Spinal cord (tissue), 10 donors: ENCODE measurements around the gene KIF23. TPM values are rescaled to one million over a fixed set of nuclear protein-coding genes. Genes with fewer than 3 reads are reported as not detected.
"Not testable (repeated sequence)": the region's sequence is repeated elsewhere in the genome, so short reads cannot be mapped to it uniquely, and the experiment has no call there.

Experiments used
- DNase-seq, 6 donors: peaks; one replicate each; pipeline versions ENCODE4 v3.0.0 to v3.0.0-alpha.2; 2013 to 2015; ENCODE audit warnings: low spot score in 6 of 6, low read depth in 4 of 6
- H3K27ac ChIP-seq: one replicate; pipeline ENCODE4 v1.5.1; 2013; ENCODE audit warnings: low read depth, low read length, control low read depth
- H3K27me3 ChIP-seq: one replicate; pipeline ENCODE4 v1.6.1; 2013; ENCODE audit warnings: low read length; ENCODE audit not compliant: control insufficient read depth, insufficient read depth
- H3K36me3 ChIP-seq: one replicate; pipeline ENCODE4 v1.6.1; 2013; ENCODE audit warnings: low read length; ENCODE audit not compliant: control insufficient read depth, insufficient read depth
- H3K4me1 ChIP-seq: one replicate; pipeline ENCODE4 v1.6.1; 2013; ENCODE audit warnings: low read length; ENCODE audit not compliant: control insufficient read depth, insufficient read depth
- H3K4me3 ChIP-seq: one replicate; pipeline ENCODE4 v1.5.1; 2013; ENCODE audit warnings: low read depth, low read length, control low read depth
- H3K9me3 ChIP-seq: one replicate; pipeline ENCODE4 v1.6.1; 2013; ENCODE audit warnings: low read length; ENCODE audit not compliant: control insufficient read depth, insufficient read depth
- WGBS: methylation state at CpG from one replicate; pipeline ENCODE4 v1.1.5; 2013; ENCODE audit warnings: missing lambda C conversion rate; ENCODE audit not compliant: insufficient coverage; 5-methylcytosine and 5-hydroxymethylcytosine counted together
- polyA plus RNA-seq, 2 donors: library from polyadenylated mRNA; unstranded; fragments of 120-200 nt; gene quantifications; one replicate each; pipeline ENCODE4 v1.2.1, GENCODE V29; 2013; ENCODE audit not compliant: insufficient read length in 2 of 2
- total RNA-seq, 2 donors: library from RNA; depleted of rRNA in 1 of 2; stranded (reverse); fragments of 120-200 nt in 1 of 2; fragments of >200 nt in 1 of 2; gene quantifications; one replicate each; pipeline versions ENCODE4 v1.2.3 to v1.2.4, GENCODE V29; 2013 to 2014
- donor health status: healthy.

The KIF23 gene
- total and polyA plus RNA-seq, 4 donors = 13.0 to 21.0 (median 13.4) TPM

GRCh38 chr15:69446953-69447352 lies 32.8 kb downstream of the KIF23 start:
- H3K4me3 ChIP-seq = no peak overlapping the region

GRCh38 chr15:69450221-69450620 lies 36.1 kb downstream of the KIF23 start:
- not testable (repeated sequence) for H3K4me3 ChIP-seq, H3K9me3 ChIP-seq, H3K27ac ChIP-seq, H3K27me3 ChIP-seq, H3K36me3 ChIP-seq, DNase-seq
- WGBS = 95% methylated on average over 3 of the region's 4 CpGs
- peaks cover 23% of the 10 kb centered on the region for H3K4me1 ChIP-seq

More at GRCh38 chr15:69446953-69447352, 32.8 kb downstream of the KIF23 start:
- WGBS = 100% methylated on average over 2 of the region's 2 CpGs
- Histone ChIP-seq H3K9me3 (no peaks in the 10 kb centered on the region), H3K27ac (no peak overlapping the region), H3K36me3 (no peaks in the 10 kb centered on the region), H3K4me1 (peaks cover 3% of the 10 kb centered on the region), H3K27me3 (no peaks in the 10 kb centered on the region)
- no peak for DNase-seq

- Histone ChIP-seq H3K4me1 (peaks cover 23% of the 10 kb centered on the region), H3K9me3 (no peaks in the 10 kb centered on the region), H3K4me3 (no peak overlapping the region), H3K27me3 (no peaks in the 10 kb centered on the region), H3K27ac (no peak overlapping the region), H3K36me3 (peaks cover 8% of the 10 kb centered on the region)
- 92% methylated on average over 12 of the region's 12 CpGs for WGBS
- no peak for DNase-seq
Measured at GRCh38 chr15:69450968-69451695, 37.0 kb downstream of the KIF23 start.

- WGBS = 4% methylated on average over 29 of the region's 32 CpGs
- no peak for DNase-seq
Measured at GRCh38 chr15:69451951-69452691, 38.0 kb downstream of the KIF23 start.

GRCh38 chr15:69452692-69453521 lies 38.8 kb downstream of the KIF23 start, which contains the start of gene RPLP1:
TSS of gene RPLP1 (plus strand) at chr15:69452818. CDS start at chr15:69452949, 131 bp downstream.
- DNase-seq = peak; percentile 92 to 99 (median 95)
- Histone ChIP-seq H3K27ac (peak within 1 kb of the TSS; percentile 94), H3K9me3 (no peaks in the 10 kb centered on the region), H3K4me3 (peak within 1 kb of the TSS; percentile 90), H3K27me3 (no peaks in the 10 kb centered on the region), H3K4me1 (peaks cover 23% of the 10 kb centered on the region), H3K36me3 (peaks cover 13% of the 10 kb centered on the region)
- under 1% methylated on average over 77 of the region's 77 CpGs for WGBS

More at GRCh38 chr15:69451951-69452691, 38.0 kb downstream of the KIF23 start:
- Histone ChIP-seq H3K36me3 (peaks cover 13% of the 10 kb centered on the region), H3K4me1 (peaks cover 23% of the 10 kb centered on the region), H3K27me3 (no peaks in the 10 kb centered on the region), H3K9me3 (no peaks in the 10 kb centered on the region), H3K27ac (peak overlapping the region; percentile 94), H3K4me3 (peak overlapping the region; percentile 90)

GRCh38 chr15:69454953-69455352 lies 40.8 kb downstream of the KIF23 start:
- Histone ChIP-seq H3K27me3 (no peaks in the 10 kb centered on the region), H3K4me1 (peaks cover 23% of the 10 kb centered on the region), H3K27ac (no peak overlapping the region), H3K4me3 (no peak overlapping the region), H3K9me3 (no peaks in the 10 kb centered on the region), H3K36me3 (peaks cover 20% of the 10 kb centered on the region)
- WGBS = 53% methylated on average over 5 of the region's 5 CpGs
- DNase-seq = no peak

- Histone ChIP-seq H3K36me3 (peaks cover 22% of the 10 kb centered on the region), H3K4me1 (peaks cover 23% of the 10 kb centered on the region), H3K9me3 (no peaks in the 10 kb centered on the region), H3K27ac (no peak overlapping the region), H3K4me3 (no peak overlapping the region), H3K27me3 (no peaks in the 10 kb centered on the region)
- 96% methylated on average over 3 of the region's 13 CpGs for WGBS
- no peak for DNase-seq
Measured at GRCh38 chr15:69456208-69457166, 42.3 kb downstream of the KIF23 start.

GRCh38 chr15:69457304-69458280 lies 43.4 kb downstream of the KIF23 start:
- no peak overlapping the region for H3K4me3 ChIP-seq
- DNase-seq = no peak
- no peaks in the 10 kb centered on the region for H3K27me3 ChIP-seq
- H3K36me3 ChIP-seq = peaks cover 22% of the 10 kb centered on the region
- no peaks in the 10 kb centered on the region for H3K9me3 ChIP-seq
- whole genome bisulfite sequencing = 100% methylated on average over 1 of the region's 8 CpGs
- H3K27ac ChIP-seq = no peak overlapping the region
- H3K4me1 ChIP-seq = peaks cover 25% of the 10 kb centered on the region
